GM18511 (cell line): ENCODE measurements around the gene PI4K2A.
A peak's percentile ranks its signal among the peaks of the same experiment; 100 is the strongest.

Source experiments
- ATAC-seq: cut with Tn5 transposase; IDR thresholded peaks from one replicate; pipeline ENCODE4 v1.9.1; 2021; ENCODE audit warnings: mild to moderate bottlenecking, moderate library complexity; ENCODE audit not compliant: unreplicated experiment

PI4K2A gene

GRCh38 chr10:97703398-97704067, 63.1 kb downstream of the PI4K2A start:
- ATAC-seq, result no peak

GRCh38 chr10:97704341-97704740, 63.9 kb downstream of the PI4K2A start:
- ATAC-seq, result no peak

GRCh38 chr10:97705006-97705670, 64.7 kb downstream of the PI4K2A start:
- no peak for ATAC-seq

- no peak for ATAC-seq
Observed at GRCh38 chr10:97707134-97707861, 66.8 kb downstream of the PI4K2A start.

- no peak for ATAC-seq
Observed at GRCh38 chr10:97708167-97708566, 67.7 kb downstream of the PI4K2A start.

- ATAC-seq, result no peak
Observed at GRCh38 chr10:97708976-97709946, 68.8 kb downstream of the PI4K2A start.

GRCh38 chr10:97711640-97712572, 71.4 kb downstream of the PI4K2A start:
- ATAC-seq, result no peak

GRCh38 chr10:97713339-97713825, 72.9 kb downstream of the PI4K2A start, which contains the start of gene MARVELD1:
Gene MARVELD1 (plus strand): TSS chr10:97713730. CDS start chr10:97713877, 147 bp downstream.
- no peak for ATAC-seq

GRCh38 chr10:97713826-97714400, 73.4 kb downstream of the PI4K2A start:
- peak; percentile 84 for ATAC-seq

GRCh38 chr10:97714401-97715258, 74.2 kb downstream of the PI4K2A start:
- peak; percentile 61 for ATAC-seq

- ATAC-seq, result no peak
Observed at GRCh38 chr10:97715259-97715874, 74.9 kb downstream of the PI4K2A start.

- no peak for ATAC-seq
Observed at GRCh38 chr10:97717627-97718026, 77.2 kb downstream of the PI4K2A start.

- ATAC-seq, result no peak
Observed at GRCh38 chr10:97718178-97718577, 77.7 kb downstream of the PI4K2A start.

- no peak for ATAC-seq
Observed at GRCh38 chr10:97718659-97719142, 78.2 kb downstream of the PI4K2A start.

GRCh38 chr10:97719602-97720001, 79.1 kb downstream of the PI4K2A start:
- no peak for ATAC-seq

- ATAC-seq, result no peak
Observed at GRCh38 chr10:97721871-97722780, 81.7 kb downstream of the PI4K2A start.
